GM23338 (cell line): ENCODE data around the gene NCOA1.

Experiments
- CTCF ChIP-seq, 2 experiments: fragments of 200-600 bp in 1 of 2; sonication (generic) in 1 of 2; conservative IDR thresholded peaks; 2 replicates each; pipeline versions ENCODE4 v1.5.1 to v1.6.1; 2016 to 2017; ENCODE audit warnings: antibody characterized with exemption in 2 of 2, low read depth in 2 of 2, mild to moderate bottlenecking in 2 of 2, moderate library complexity in 1 of 2
- EZH2 ChIP-seq: fragments of 200-600 bp; sonication (generic); IDR thresholded peaks from one replicate; pipeline ENCODE4 v1.8.0; 2017; ENCODE audit warnings: antibody characterized with exemption, mild to moderate bottlenecking, low read depth; ENCODE audit not compliant: unreplicated experiment
- EZH2phosphoT487 ChIP-seq: fragments of 200-600 bp; sonication (generic); IDR thresholded peaks from one replicate; pipeline ENCODE4 v1.8.1; 2018; ENCODE audit warnings: antibody characterized with exemption; ENCODE audit not compliant: unreplicated experiment
- JUNB ChIP-seq: IDR thresholded peaks from one replicate; pipeline ENCODE4 v1.6.1; 2016; ENCODE audit warnings: antibody characterized with exemption; ENCODE audit not compliant: unreplicated experiment
- POLR2AphosphoS5 ChIP-seq: IDR thresholded peaks from 2 replicates; pipeline ENCODE4 v1.6.1; 2016; ENCODE audit warnings: antibody characterized with exemption, low read depth

GRCh38 chr2:24659862-24660261, 168.8 kb downstream of the NCOA1 start:
- TF ChIP-seq EZH2 (no peak), CTCF (conservative IDR thresholded peaks at IDR 0.05; ENCODE audit: low read depth in 2 of 2) (no peak), POLR2AphosphoS5 (no peak), JUNB (no peak), EZH2phosphoT487 (no peak)
